Cerebellar cortex (tissue), 1 donor: ENCODE data around the gene KIRREL3.

Experiments used
- DNase-seq: peaks from one replicate; pipeline ENCODE4 v3.0.0-alpha.2; 2015; ENCODE audit warnings: low spot score

Gene KIRREL3

DNA sequence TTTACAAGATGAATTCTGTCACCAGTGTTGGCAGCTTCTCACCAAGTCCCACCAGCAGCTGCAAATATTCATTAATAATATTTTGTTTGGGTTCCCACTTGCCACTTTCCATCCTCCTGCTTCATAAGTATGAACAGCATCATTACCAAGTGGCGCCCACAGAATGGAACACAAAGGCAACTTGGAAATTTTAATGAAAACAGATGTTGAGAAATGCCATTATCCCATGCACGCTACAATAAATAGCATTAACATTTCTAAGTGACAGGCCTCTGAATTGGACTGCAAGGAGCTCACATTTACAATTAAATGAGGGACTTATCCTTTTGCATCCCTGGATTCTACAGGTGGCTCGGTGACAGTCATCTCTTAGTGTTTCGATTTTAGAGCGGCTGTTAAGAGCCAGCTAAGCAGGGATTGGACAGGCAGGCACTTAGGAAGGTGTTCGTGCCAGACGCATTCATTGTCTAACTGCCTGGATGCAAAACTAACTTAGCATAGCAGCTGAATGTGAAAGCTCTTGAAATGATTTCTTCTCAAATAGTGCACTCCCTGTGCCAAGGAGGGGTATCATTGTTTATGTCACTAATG, 170.3 kb downstream of the KIRREL3 start:
- DNase-seq: no peak

DNA sequence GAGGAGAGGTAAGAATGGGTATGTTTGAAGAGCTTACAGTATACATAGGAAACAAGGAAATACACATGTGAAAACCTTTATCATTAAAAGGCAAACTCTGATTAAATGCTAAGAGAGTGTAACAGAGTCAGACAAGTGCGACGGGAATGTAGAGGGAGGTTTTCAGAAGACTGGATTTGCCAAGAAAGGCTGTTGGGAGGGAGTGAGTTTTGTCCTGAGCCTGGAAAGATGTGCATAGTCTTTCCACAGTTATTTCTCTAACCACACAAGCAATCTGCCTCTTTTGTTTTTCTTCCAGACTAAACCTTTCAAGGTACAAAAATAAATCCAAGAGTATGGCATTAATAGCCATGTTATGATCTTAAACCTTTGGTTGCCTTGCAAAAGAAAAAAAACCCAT, 170.9 kb downstream of the KIRREL3 start:
- DNase-seq: no peak

DNA sequence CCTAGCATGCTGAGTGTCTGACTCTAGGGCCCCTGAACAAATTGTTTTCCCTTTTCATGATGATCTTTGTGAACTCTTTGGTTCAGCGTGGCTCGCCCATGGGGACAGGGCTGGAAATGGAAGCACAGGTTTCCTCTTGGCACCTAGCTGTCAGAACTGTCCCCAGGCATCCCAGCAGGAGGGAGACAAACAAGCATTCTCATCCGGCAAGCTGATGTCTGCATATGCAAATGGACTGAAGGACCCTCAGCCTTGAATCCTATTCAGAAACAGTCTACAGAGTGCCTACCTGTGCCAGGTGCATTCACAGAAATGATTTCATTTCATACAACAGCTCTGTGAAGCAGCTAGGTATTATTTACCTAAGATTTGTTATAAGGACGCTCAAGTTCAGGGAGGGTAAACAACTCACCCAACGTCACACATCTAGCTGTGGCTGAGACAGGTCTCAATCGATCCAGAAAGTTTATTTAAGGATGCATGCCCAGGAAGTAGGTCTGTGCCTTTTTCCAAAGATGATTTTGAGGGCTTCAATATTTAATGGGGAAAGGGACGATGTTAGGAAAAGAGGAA, 176.4 kb downstream of the KIRREL3 start:
- DNase-seq: no peak

DNA sequence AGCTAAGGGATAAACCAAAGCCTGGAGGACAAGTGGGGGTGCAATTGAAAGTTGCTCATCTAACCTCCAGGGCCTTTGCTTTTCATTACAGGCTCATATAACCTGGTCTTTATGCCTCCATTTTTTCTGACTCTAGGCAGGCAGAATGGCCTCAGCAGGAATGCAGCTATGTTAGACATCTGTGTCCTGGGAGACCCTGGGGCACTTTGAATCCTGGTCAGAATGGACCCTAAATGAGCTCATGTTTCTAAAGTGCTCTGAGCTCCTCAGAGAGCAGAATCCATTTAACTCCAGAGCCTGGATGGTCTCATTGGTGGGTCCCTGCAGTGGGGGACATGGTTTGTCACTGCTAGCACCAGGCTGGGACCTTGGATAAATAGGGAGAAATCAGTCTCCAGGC, 177.3 kb downstream of the KIRREL3 start:
- no peak for DNase-seq

DNA sequence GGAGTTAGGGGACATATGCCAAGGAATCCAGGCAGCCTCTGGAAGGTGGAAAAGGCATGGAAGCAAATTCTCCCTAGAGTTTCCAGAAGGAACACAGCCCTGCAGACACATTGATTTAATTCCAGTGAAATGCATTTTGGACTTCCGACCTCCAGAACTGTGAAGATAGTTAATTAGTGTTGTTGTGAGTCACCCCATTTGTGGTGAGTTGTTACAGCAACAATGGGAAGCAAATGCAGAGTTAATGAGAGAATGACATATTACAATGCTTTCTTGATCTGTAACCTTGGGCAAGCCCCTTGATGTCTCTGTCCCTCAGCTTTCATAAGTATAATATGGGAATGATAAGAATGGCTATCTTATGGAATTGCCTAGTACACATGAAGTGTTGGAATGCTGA, 178.7 kb downstream of the KIRREL3 start:
- DNase-seq: no peak

DNA sequence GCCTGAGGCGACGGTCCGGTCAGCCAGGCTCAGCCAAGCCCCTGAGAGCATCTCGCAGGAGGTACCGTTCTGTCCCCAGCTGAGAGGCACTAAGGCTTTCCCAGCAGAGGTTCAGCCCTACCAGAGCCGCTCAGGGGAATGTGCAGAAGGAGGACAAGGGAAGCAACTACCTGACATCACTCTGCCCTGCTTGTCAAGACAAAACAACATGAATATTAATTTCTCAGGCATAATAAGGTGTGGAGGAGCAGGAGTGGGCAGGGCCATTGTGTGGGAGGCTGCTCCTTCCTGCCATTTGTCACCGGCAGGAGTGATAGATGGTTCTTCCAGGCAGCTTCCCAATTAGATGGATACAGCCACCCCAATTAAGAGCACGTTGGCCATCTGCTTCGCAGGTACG, 181.4 kb downstream of the KIRREL3 start:
- DNase-seq: no peak

DNA sequence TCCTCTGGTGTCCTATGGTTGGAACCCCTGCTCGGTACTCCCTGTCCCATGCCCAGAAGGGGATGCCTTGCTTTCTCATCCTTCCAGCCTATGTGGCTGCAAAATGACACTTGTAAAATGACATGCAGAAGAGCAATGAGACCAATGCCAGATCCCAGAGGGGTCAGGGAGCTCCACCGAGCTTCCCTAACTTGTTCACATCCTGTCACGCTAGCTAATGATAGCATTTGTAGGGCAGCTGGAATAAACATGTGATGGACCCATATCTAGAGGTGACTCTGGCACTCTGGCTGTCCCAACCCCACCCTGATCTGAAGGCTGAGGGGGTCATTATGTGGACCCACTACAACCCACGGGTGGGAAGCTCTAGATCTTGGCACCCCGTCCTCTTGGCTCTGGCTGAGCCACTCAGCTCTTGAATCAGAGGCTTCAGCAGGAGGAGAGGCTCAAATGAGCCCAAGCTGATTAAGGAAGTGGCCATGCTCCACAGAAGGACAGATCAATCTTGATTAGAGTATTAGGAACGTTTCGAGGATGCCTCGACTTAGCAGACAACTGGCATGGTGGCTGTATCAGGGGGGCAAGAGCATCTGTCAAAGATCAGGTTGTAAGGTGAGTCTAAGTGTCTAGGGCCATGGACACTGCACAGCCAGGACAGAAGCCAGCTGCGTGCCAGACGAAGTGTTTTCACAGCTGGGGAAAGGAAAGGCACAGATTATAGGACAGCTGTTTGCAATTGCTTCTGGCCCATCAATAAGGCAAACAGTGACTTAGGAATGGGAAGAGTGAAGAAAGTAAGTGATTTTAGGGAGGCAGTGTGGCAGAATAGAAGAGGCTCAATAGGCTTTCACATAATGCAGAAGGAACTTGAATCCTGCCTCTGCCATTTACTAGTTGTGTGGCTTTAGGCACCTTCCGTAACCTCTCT, 182.8 kb downstream of the KIRREL3 start:
- no peak for DNase-seq

DNA sequence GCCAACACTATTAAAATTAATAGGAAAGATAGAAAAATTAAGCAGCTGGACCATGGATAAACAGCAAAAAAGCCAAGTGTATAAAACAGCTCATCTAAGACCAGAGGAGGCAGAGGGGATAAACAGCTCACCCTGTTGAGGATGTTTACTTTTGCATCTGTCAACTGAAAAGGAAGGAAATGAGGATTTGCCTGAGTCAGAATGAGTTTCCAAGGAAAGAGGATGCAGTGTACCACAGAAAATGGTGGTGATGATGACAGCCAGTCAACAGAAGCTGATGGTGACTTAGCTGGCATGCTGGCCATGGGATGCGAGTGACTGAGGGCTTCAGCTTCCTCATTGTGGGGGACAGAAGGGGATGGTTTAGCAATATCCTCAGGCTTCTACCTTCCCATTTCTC, 183.5 kb downstream of the KIRREL3 start:
- DNase-seq: no peak

DNA sequence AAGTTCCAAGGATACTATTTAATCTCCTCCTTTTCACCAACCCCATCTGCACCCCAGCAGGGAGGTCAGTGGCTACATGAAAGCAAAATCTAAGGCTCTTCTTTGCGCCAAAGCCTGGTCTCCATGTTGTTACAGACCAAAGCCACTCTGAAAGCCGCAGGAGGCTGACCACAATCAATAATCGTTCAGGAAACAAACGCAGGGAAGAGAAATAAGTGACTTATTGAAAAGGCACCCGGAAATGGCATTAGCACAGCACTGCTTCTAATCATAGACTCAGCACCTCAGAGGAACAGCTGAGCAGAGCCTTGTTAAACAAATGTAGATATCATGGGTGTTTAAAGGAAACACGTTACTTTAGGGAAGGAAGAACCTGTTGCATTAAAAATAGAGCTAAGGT, 183.9 kb downstream of the KIRREL3 start:
- no peak for DNase-seq

DNA sequence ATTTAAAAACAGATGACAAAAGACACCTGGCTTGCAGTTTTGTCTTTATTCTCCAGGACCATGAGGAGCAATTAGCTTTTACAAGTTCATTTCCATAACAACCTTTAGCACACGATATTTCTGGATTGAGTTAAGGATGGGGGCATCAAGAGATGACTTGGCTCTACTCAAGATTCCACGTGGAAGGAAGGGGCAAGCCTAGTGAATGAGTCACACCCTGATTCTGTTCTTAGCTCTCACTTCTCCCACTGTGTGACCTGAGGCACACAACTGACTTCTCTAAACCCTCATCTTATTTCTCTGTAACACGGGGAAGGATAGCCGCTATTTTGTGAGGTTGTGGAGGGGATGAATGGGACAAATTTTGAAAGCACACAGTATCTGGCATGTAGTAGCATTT, 185.5 kb downstream of the KIRREL3 start:
- no peak for DNase-seq

DNA sequence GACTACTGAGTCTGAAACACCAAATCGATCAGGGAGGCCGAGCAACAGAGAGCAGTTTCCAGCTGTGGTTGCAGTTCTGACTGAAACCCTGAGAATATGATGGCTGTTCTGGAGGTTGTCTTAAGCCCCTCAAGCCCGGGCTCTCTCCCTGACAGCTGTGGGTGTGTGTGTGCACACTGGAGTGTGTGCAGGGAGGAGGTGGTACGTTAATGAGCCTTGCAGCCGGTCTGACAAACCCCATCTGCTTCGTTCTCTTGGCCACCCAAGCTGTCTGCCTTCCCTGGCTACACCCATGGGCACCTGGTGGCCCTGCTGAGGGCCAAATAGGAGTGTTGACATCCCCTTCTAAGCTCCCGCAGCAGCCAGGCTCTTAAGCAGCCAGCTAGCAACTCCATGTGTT, 189.8 kb downstream of the KIRREL3 start:
- DNase-seq: no peak

DNA sequence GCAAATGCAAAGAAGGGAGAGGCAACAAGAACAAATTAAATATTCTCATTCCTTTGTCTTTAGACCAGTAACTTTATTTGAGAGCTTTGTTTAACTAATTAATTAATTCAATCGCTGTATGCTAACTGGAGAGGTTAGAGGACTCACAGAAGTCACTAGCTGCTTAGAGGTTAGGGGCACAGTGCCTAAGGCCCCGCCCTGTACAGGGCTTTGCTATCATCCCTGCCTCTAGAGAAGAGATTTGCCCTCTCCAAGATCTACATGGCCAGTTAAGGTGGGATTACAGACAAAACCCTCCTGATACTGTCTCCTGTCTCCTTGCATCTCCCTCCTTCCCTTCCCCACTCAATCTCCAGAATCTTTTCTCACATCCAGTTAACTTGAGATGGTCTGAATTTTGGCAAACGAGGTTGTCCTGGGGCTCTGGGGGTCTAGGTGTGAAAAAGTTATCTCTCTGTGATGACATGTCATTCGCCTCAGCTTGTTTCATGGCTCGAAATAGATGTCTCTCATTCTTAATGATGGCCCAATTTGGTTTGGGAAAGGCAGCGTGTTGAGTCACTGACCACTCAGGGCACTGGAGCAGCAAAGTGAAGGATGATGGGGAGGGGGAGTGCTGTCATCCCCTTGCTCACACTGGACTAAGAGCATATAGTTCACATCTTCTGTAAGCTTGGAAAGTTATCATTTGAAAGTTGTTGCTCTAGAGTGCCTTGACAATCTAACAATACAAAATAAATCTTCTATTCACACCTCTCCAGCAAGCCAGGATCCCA, 190.9 kb downstream of the KIRREL3 start:
- DNase-seq: no peak

DNA sequence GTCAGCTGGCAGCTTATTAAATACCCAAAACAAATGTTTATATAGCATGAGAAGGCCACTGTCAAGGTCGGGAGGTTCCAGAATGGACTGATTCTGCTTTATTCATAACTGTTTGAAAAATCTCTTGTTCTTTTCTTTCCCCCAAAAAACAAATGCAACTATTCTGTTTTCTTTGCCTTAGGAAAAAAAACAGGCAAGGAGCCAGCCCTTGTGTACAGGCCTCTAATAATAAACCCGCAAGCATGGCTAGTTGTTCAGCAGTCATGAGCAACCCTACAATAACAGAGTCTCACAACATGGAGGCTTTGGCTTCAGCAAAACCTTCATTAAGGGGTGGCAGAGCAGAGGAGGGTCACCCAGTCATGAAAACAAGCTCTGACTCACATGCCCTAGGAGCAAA, 191.7 kb downstream of the KIRREL3 start:
- DNase-seq: no peak

DNA sequence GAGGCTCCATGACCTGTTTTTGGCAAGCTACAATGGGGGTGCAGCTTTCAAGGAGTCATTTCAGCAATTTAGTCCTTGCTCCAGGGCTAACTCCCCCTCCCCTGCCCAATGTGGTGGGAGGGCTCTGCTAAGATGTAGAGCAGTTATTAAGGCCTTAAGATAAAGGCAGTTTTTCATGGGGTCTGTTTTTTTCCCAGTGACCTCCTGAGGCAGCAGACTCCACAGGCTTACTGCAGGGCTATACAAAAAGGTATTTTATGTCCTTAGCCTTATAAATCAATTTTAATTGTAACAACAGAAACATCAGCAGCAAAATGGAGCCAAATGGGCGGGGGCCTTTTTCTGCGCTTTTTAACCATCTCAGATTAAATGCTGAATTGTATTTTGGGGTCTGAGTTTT, 192.3 kb downstream of the KIRREL3 start:
- no peak for DNase-seq

DNA sequence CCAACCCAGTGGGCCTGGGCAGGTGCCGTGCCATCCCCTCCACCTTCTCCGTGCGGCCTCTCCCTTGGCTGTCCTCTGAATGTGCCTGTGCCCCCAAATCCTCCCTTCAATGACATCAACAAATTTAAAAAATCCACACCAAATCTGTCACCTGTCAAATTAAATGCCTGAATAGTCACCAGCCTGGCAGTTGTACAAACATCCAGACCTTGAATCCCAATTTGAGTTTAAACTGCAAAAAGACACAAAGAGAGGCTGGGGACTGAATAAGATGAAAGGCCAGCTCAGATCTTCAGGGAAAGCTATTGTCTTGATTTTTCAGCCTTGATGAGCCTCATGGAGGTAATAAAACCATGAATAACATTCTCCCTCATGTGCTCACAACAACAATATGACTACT, 194.7 kb downstream of the KIRREL3 start:
- DNase-seq: peak; percentile 6

DNA sequence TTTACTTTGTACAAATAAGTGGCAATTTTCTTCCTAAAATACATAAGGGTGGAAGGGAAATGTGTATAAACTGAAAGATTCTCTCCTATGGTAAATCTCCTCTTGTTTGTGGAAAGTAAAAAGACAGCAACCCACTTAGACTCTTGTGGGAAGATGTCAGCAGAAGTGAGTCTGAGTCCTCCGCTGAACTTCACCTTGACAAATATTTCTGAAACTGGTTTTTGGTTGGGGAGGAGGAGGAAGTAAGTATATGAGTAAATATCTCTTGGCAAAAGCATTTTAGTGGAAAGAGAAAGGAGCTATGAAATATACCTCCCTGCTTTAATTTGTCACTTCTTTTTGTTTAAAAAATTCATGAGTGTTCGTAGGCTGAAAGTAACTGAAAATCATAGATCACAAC, 196.2 kb downstream of the KIRREL3 start:
- DNase-seq: no peak

DNA sequence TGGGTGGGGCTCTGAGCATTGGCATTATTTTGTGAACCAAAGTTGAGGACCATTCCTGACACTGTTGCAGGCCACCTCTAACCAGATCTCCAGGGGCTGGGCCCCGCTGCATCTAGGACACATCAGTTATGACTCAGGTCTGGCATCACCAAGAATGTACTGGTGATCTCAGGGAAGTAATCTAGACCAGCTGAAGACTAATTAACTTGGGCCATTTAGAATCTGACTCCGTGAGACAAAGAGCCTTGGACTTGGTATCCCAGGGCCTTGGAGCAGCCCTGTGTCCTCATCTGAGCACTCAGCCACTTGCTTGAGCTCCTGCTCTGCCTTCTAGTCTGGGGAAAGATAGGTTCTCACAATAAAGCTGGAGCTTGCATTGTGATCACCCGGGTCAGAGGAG, 200.6 kb downstream of the KIRREL3 start:
- no peak for DNase-seq

DNA sequence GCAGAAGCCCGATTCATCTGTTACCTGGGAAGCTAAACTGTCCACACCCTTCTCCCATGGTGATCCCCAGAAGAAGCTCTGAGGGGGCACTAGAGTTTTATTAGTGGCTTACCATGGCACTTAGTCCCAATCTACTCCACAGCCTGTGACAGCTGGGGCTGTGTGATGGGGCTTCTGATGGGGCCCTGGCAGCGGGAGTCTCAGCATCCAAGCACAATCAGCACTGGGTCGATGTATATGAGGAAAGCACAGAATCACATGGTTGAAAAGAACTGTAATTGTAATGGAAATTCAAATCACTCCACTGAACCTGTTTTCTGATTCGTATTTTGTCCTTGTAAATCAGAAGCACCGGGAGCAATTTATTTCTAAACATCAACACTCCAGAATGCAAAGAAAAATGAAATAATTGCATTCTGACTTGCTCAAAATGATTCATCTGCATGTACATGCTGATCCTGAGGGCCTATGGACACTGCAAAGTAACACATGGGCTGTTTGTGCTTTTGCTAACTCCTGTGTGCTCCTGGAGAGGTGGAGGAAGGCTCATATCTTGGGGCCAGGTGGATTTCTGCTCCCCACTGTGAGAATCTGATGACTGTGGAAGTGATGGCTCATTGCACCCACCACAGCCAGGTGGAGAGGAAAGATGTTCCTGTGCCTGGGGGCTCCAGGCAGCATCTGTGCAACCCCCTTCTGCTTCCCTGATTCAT, 203.0 kb downstream of the KIRREL3 start:
- DNase-seq: peak; percentile 73

DNA sequence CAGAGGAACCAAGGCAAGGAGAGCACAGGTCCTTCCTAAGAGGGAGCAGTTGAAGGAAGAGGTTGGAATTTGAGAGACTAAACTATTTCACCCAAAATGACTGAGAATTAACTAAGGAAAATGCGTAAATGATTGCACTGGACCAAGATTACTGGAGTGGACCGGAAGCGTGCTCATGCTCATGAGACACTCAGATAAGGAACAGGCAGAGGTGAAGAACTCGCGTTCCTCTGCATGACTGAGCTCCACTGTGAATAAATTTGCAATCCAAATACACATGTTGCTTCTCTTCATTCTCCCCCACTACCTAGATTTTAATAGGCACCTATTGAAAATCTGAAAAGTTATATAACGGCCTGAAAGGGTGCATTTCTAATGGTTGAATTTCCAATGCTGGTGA, 207.0 kb downstream of the KIRREL3 start:
- no peak for DNase-seq

DNA sequence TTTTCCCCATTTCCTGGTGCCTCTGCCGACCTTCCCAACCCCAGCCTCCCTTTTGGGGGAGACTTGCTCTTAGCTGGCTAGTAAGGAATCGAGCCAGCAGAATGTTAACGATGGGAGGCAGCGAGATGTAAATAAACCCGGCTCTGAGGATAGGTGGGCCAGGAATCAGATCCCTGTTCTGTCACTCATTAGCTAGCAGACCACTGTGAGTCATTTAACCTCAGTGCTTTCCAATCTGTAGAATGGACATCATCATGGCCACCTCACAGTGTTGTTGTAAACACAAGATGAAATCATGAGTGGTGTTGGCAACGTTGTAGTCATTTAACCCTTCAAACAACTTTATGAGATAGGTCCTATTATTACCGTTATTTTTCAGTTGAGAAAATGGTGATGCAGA, 208.6 kb downstream of the KIRREL3 start:
- no peak for DNase-seq

DNA sequence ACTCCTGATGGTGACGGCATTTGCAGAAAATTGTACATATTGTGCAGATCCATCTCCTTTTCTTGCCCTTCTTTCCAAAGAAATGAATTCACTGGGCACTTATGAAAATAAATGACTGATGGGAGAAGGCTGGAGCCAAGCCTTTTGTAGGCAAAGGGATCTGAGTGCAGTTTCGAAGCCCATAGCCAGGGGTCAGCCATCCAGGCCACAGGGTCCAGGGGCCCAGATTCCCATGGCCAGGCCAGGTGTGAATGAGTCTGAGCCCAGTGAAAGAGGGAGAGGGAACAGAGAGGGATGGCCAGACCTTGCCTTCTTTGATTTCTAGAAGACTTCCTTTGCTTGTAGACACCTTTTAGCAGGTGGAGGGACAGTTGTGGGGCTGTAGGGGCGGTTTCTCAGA, 209.1 kb downstream of the KIRREL3 start:
- no peak for DNase-seq

DNA sequence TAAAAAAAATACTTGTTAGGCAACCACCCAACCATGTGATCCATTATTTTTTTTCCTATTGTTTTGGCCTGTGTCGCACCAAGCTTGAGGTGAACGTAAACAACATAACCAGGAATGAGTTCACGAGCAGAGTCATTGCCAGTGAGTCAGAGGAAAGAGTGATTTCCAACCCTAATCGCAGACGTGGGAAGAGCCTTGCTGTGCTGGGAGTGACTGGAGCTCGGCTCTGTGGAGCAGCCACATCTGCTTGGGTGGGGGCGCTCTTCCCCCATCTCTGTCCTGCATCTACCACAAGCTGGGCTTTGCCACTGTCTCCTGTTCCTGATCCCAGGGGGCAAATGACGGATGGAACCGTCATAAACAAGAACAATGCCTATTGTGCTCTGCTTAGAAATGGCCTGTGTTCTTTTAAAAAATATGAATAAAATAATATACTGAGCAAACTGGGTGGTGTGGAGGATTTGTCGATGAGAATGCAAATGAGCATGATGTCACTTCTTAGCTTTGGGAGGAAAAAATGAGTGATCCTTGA, 210.0 kb downstream of the KIRREL3 start:
- DNase-seq: no peak
